ENCODE results near the gene APBA1.

GRCh38 chr9:69621730-69622460 lies 50.3 kb downstream of the APBA1 start:
- TF ChIP-seq USF2 (IDR thresholded peaks at IDR 0.05; ENCODE audit: low read depth, low read length), result no peak
- no peak for TF ChIP-seq CTCF (conservative IDR thresholded peaks at IDR 0.05; ENCODE audit: low read depth, low read length)
- no peak for TF ChIP-seq POLR2A (IDR thresholded peaks at IDR 0.05; ENCODE audit: low read depth, low read length)

All from IMR-90 (cell line).